Keratinocyte (primary cell): ENCODE results near the gene UFD1. TPM values are rescaled to one million over a fixed set of nuclear protein-coding genes. Genes with fewer than 3 reads are reported as not detected.

Experiments
- DNase-seq: peaks from one replicate; pipeline ENCODE4 v3.0.0-alpha.2; 2011; ENCODE audit warnings: low read depth, missing footprints, low spot score
- FAIRE-seq: peaks from 2 replicates; lab custom pipeline; 2011; peaks lifted over from hg19 to GRCh38; lab: Jason Lieb, UNC
- H2AFZ ChIP-seq: 2 replicates; pipeline ENCODE4 v1.6.0; 2012; ENCODE audit warnings: low read length, control low read depth, inconsistent platforms; ENCODE audit not compliant: control insufficient read depth
- H3K27ac ChIP-seq: 2 replicates; pipeline ENCODE4 v1.5.1; 2011; ENCODE audit warnings: low read length; ENCODE audit not compliant: control insufficient read depth, insufficient read depth
- H3K27me3 ChIP-seq: 3 replicates; pipeline ENCODE4 v1.6.0; 2011; ENCODE audit warnings: low read length; ENCODE audit not compliant: control insufficient read depth, insufficient read depth; ENCODE audit errors: extremely low read depth
- H3K36me3 ChIP-seq, 2 experiments: 2 replicates in 1 of 2; 3 replicates in 1 of 2; pipeline ENCODE4 v1.5.1; 2011; ENCODE audit warnings: low read length in 2 of 2, mild to moderate bottlenecking in 1 of 2; ENCODE audit not compliant: control insufficient read depth in 2 of 2, insufficient read depth in 2 of 2; ENCODE audit errors: extremely low read depth in 1 of 2
- H3K4me1 ChIP-seq: 3 replicates; pipeline ENCODE4 v1.5.1; 2011; ENCODE audit warnings: low read length; ENCODE audit not compliant: control insufficient read depth, insufficient read depth; ENCODE audit errors: extremely low read depth
- H3K4me2 ChIP-seq: 3 replicates; pipeline ENCODE4 v1.6.0; 2011; ENCODE audit warnings: low read depth, low read length; ENCODE audit not compliant: control insufficient read depth, insufficient read depth; ENCODE audit errors: extremely low read depth
- H3K4me3 ChIP-seq, 3 experiments: fragments of 200-600 bp in 1 of 3; sonication (generic) in 1 of 3; 2 replicates in 2 of 3; 3 replicates in 1 of 3; pipeline ENCODE4 v1.5.1; 2011 to 2016; ENCODE audit warnings: low read length in 3 of 3, mild to moderate bottlenecking in 3 of 3, control low read depth in 2 of 3, inconsistent platforms in 1 of 3, low read depth in 1 of 3, mixed read lengths in 1 of 3, mixed run types in 1 of 3, moderate library complexity in 1 of 3; ENCODE audit not compliant: control insufficient read depth in 2 of 3, insufficient read depth in 2 of 3; ENCODE audit errors: extremely low read depth in 1 of 3
- H3K79me2 ChIP-seq: 2 replicates; pipeline ENCODE4 v1.6.0; 2012; ENCODE audit warnings: low read length; ENCODE audit not compliant: control insufficient read depth, insufficient read depth
- H3K9ac ChIP-seq: 3 replicates; pipeline ENCODE4 v1.6.0; 2011; ENCODE audit warnings: low read length; ENCODE audit not compliant: control insufficient read depth, insufficient read depth; ENCODE audit errors: extremely low read depth
- H3K9me1 ChIP-seq: 3 replicates; pipeline ENCODE4 v1.6.0; 2011; ENCODE audit warnings: low read length; ENCODE audit not compliant: control insufficient read depth, insufficient read depth; ENCODE audit errors: extremely low read depth
- H3K9me3 ChIP-seq: 2 replicates; pipeline ENCODE4 v1.5.1; 2012; ENCODE audit warnings: low read depth, low read length; ENCODE audit not compliant: control insufficient read depth
- H4K20me1 ChIP-seq: 3 replicates; pipeline ENCODE4 v1.6.0; 2011; ENCODE audit warnings: low read length; ENCODE audit not compliant: control insufficient read depth, insufficient read depth; ENCODE audit errors: extremely low read depth
- EZH2 ChIP-seq: IDR thresholded peaks from one replicate; pipeline ENCODE4 v1.6.1; 2012; ENCODE audit warnings: inconsistent platforms, mild to moderate bottlenecking, low read length, moderate library complexity
- dilution Hi-C: fragments of 300-500 bp; cut with MboI; formaldehyde crosslinking; loops from one replicate; pipeline ENCODE4 v1.7.0; 2020; ENCODE audit warnings: low sequenced_read_pairs; ENCODE audit not compliant: extremely low pct_ligation_motif_present
- polyA plus RNA-seq, 5 experiments: library from polyadenylated mRNA; depleted of rRNA in 3 of 5; stranded (reverse) in 3 of 5; stranded (forward) in 1 of 5; unstranded in 1 of 5; fragments of >200 nt; gene quantifications; 1 replicate in 1 of 5; 2 replicates in 3 of 5; 3 replicates in 1 of 5; pipeline versions ENCODE4 v1.2.1 to v1.2.3, GENCODE V29; 2011 to 2012; ENCODE audit warnings: missing spikeins in 2 of 5, low read depth in 1 of 5, low replicate concordance in 1 of 5
- TF ChIP-seq, protein P1 (sequence below), 3 experiments: IDR thresholded peaks in 1 of 3; conservative IDR thresholded peaks in 1 of 3; optimal IDR thresholded peaks in 1 of 3; 2 replicates in 2 of 3; 3 replicates in 1 of 3; pipeline versions ENCODE3 to v1.5.1; 2011; ENCODE audit warnings: low read length in 3 of 3, mild to moderate bottlenecking in 3 of 3, moderate library complexity in 2 of 3, control low read depth in 1 of 3, inconsistent platforms in 1 of 3; ENCODE audit not compliant: insufficient read depth in 2 of 3; ENCODE audit errors: extremely low read depth in 1 of 3

The UFD1 gene
- polyA plus RNA-seq, 1 donor (not counting 4 experiments of a cell fraction or from before 2014, with no cell fraction given): 145 TPM

DNA sequence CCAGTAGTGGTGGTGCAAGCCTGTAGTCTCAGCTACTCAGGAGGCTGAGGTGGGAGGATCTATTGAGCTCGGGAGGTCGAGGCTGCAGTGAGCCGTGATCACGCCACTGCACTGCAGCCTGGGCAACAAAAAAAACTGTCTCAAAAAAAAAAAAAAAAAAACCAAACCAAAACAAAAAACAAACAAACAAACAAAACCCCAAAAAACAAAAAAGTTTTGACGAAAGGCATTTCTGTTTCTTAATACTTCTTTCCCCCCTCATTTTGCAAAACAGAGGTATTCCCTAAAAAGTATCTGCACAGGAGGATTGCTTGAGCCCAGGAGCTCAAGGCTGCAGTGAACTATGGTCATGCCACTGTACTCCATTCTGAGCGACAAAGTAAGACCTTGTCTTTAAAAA, 58.7 kb downstream of the UFD1 start:
- no peak overlapping the region for H3K9ac ChIP-seq
- no peak for DNase-seq
- no peak overlapping the region for H3K4me3 ChIP-seq
- H3K4me1 ChIP-seq: peaks cover 10% of the 10 kb centered on the region
- H3K27me3 ChIP-seq: no peaks in the 10 kb centered on the region
- H3K36me3 ChIP-seq: peaks cover under 1 to 7% of the 10 kb centered on the region in 2 experiments
- no peak for FAIRE-seq
- no peaks in the 10 kb centered on the region for H3K9me3 ChIP-seq
- H4K20me1 ChIP-seq: peaks cover 43% of the 10 kb centered on the region
- TF ChIP-seq, protein P1, sequence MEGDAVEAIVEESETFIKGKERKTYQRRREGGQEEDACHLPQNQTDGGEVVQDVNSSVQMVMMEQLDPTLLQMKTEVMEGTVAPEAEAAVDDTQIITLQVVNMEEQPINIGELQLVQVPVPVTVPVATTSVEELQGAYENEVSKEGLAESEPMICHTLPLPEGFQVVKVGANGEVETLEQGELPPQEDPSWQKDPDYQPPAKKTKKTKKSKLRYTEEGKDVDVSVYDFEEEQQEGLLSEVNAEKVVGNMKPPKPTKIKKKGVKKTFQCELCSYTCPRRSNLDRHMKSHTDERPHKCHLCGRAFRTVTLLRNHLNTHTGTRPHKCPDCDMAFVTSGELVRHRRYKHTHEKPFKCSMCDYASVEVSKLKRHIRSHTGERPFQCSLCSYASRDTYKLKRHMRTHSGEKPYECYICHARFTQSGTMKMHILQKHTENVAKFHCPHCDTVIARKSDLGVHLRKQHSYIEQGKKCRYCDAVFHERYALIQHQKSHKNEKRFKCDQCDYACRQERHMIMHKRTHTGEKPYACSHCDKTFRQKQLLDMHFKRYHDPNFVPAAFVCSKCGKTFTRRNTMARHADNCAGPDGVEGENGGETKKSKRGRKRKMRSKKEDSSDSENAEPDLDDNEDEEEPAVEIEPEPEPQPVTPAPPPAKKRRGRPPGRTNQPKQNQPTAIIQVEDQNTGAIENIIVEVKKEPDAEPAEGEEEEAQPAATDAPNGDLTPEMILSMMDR (optimal IDR thresholded peaks at IDR 0.05 in 1 of 3, IDR thresholded peaks at IDR 0.05 in 1 of 3, conservative IDR thresholded peaks at IDR 0.05 in 1 of 3; ENCODE audit: extremely low read depth in 1 of 3, insufficient read depth in 2 of 3, low read length in 3 of 3): no peak
- TF ChIP-seq EZH2: no peak
- no peak overlapping the region for H2AFZ ChIP-seq
- peaks cover 96% of the 10 kb centered on the region for H3K79me2 ChIP-seq
- no peak overlapping the region for H3K4me2 ChIP-seq
- dilution Hi-C loops: no loop called here
- peaks cover 7% of the 10 kb centered on the region for H3K9me1 ChIP-seq
- H3K27ac ChIP-seq: no peak overlapping the region

DNA sequence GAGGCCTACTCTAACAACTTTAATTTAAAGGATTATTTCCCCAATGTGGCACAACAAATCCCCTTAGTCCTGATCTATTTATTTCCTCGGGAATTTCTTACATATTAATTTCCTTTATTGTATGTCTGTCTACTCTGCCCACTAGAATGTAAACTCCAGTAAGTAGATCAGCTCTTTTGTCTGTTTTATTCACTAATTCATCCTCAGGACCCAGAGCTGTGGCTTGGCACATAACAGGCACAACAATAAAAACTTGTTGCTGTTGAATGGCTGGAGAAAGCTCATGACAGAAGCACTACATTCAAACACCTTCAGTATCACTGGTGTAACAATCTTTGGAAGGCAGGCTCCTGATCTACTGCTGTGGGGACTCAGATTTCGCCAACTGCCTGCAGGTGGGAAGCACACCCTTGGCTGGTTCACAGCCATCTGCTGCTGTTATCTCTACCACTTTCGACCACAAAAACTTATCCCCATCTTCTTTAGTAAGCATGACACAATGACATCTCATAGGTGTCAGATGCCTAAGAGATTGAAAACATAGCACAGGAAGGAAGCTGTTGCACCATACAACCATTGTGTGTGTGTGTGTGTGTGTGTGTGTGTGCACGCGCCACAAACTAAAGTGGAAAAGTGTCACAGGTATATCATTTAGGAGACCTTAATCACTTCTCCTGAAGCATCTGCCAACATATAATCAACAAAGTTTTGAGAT, 59.4 kb downstream of the UFD1 start:
- H3K27me3 ChIP-seq: no peaks in the 10 kb centered on the region
- DNase-seq (no peak), FAIRE-seq (no peak)
- peaks cover 94% of the 10 kb centered on the region for H3K79me2 ChIP-seq
- no peak overlapping the region for H3K9ac ChIP-seq
- peaks cover 7% of the 10 kb centered on the region for H3K9me1 ChIP-seq
- H2AFZ ChIP-seq: no peak overlapping the region
- no peaks in the 10 kb centered on the region for H3K36me3 ChIP-seq
- H3K4me3 ChIP-seq: no peak overlapping the region
- H4K20me1 ChIP-seq: peaks cover 38% of the 10 kb centered on the region
- no peak overlapping the region for H3K27ac ChIP-seq
- TF ChIP-seq, protein P1 (optimal IDR thresholded peaks at IDR 0.05 in 1 of 3, IDR thresholded peaks at IDR 0.05 in 1 of 3, conservative IDR thresholded peaks at IDR 0.05 in 1 of 3; ENCODE audit: extremely low read depth in 1 of 3, insufficient read depth in 2 of 3, low read length in 3 of 3): no peak
- no peak for TF ChIP-seq EZH2
- no peaks in the 10 kb centered on the region for H3K9me3 ChIP-seq
- peaks cover 10% of the 10 kb centered on the region for H3K4me1 ChIP-seq
- dilution Hi-C loops: no loop called here
- H3K4me2 ChIP-seq: no peak overlapping the region
